ENCODE data around the gene TIGD2.

DNA sequence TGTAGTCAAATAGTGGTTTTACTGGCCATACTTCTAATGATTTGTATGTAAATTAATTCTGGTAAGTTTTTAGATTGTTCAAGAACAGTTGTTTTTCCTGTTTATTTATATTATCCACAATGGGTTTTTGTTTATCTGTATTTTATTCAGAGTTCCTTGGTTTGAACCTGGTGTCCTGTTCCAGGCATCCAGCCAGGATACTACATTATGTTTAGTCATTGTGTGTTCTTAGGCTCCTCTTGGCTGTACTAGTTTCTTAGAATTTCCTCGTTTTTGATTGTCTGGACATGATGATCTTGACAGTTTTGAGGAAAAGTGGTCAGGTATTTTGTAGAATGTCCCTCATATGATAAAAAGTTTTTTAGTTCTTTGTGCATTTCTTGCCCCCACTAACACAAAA, 7.8 kb downstream of the TIGD2 start:
- TF ChIP-seq ZFP30 (CRISPR knock-in tag; IDR thresholded peaks at IDR 0.05) (no peak), RARB (CRISPR knock-in tag; IDR thresholded peaks at IDR 0.05) (no peak), ZC3H10 (CRISPR knock-in tag; IDR thresholded peaks at IDR 0.05) (no peak), CREB5 (CRISPR knock-in tag; IDR thresholded peaks at IDR 0.05; ENCODE audit: low read depth) (no peak), POU6F1 (CRISPR knock-in tag; IDR thresholded peaks at IDR 0.05; ENCODE audit: borderline replicate concordance, low read depth) (no peak), OSR1 (CRISPR knock-in tag; IDR thresholded peaks at IDR 0.05) (no peak), ZNF565 (CRISPR knock-in tag; conservative IDR thresholded peaks at IDR 0.05; ENCODE audit: low read depth) (no peak), PPARA (CRISPR knock-in tag; IDR thresholded peaks at IDR 0.05; ENCODE audit: borderline replicate concordance) (no peak)
- TF ChIP-seq, protein P1, sequence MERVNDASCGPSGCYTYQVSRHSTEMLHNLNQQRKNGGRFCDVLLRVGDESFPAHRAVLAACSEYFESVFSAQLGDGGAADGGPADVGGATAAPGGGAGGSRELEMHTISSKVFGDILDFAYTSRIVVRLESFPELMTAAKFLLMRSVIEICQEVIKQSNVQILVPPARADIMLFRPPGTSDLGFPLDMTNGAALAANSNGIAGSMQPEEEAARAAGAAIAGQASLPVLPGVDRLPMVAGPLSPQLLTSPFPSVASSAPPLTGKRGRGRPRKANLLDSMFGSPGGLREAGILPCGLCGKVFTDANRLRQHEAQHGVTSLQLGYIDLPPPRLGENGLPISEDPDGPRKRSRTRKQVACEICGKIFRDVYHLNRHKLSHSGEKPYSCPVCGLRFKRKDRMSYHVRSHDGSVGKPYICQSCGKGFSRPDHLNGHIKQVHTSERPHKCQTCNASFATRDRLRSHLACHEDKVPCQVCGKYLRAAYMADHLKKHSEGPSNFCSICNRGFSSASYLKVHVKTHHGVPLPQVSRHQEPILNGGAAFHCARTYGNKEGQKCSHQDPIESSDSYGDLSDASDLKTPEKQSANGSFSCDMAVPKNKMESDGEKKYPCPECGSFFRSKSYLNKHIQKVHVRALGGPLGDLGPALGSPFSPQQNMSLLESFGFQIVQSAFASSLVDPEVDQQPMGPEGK (CRISPR knock-in tag; IDR thresholded peaks at IDR 0.05; ENCODE audit: borderline replicate concordance): no peak

Measured in SK-N-SH treated with all-trans-retinoic acid at 6 μM for 48 hours (cell line).